ENCODE data around the gene EVPL. TPM values are rescaled to one million over a fixed set of nuclear protein-coding genes. Genes with fewer than 3 reads are reported as not detected.

Gene EVPL
- total and polyA plus RNA-seq, 2 donors (not counting 3 experiments of a cell fraction or from before 2014, with no cell fraction given) = not detected

DNA sequence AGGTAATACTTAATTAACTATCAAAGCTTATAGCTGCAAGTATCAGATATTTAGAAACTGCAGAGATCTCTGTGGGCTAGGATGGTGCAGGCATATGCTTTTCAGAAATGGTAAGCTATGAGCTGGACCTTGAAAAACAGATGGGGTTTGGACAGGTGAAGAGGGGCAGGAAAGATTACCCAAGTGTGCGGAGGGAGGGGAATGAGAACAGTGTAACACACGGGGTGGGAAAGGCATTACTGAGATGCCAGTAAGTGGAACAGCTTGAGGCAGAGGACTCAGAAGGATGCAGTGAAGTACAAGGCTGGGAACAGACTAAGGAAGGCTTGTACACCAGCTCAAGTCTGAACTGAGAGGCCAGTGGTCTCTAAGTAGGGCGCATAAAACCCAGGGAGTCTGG lies 22.1 kb upstream of the EVPL start:
- no peak overlapping the region for H3K4me2 ChIP-seq (ENCODE audit: insufficient read depth, low read length)
- no peak for FAIRE-seq
- H3K9ac ChIP-seq (replicated peaks; ENCODE audit: extremely low read depth, insufficient read depth, low read length) = no peak overlapping the region
- H3K27ac ChIP-seq (ENCODE audit: insufficient read depth, low read depth, low read length) = no peak overlapping the region
- CTCF ChIA-PET = interaction anchor here (1.2 to 1.7 kb wide), 3 partner anchors 14 to 35 kb away, joined by 3 to 4 read pairs (median 3); no protein-coding TSS in a partner anchor
- H3K4me1 ChIP-seq (ENCODE audit: control insufficient read depth, extremely low read depth, insufficient read depth, low read length) = peaks cover 12% of the 10 kb centered on the region
- dilution Hi-C loops (cut with MboI; ENCODE audit: extremely low pct_ligation_motif_present, low sequenced_read_pairs) (no loop called here), intact Hi-C loops (cut with micrococcal nuclease) (no loop called here)
- H3K79me2 ChIP-seq (ENCODE audit: control insufficient read depth, insufficient read depth, low read length) = peaks cover 20% of the 10 kb centered on the region
- POLR2A ChIA-PET = no interaction called here
- H3K4me3 ChIP-seq (replicated peaks in 1 of 3; ENCODE audit: insufficient read depth in 1 of 3, low read depth in 1 of 3, low read length in 3 of 3) = no peak overlapping the region
- H3K9me1 ChIP-seq (replicated peaks; ENCODE audit: control insufficient read depth, extremely low read depth, insufficient read depth, low read length) = no peaks in the 10 kb centered on the region
- no TSS peak for BruUV-seq (replicated peaks)
- no peaks in the 10 kb centered on the region for H3K9me3 ChIP-seq (replicated peaks; ENCODE audit: control insufficient read depth, insufficient read depth, low read length)
- no peaks in the 10 kb centered on the region for H3K27me3 ChIP-seq (ENCODE audit: control insufficient read depth in 2 of 2, insufficient read depth in 2 of 2, low read length in 2 of 2)
- no peak for DNase-seq (ENCODE audit: low read depth, low spot score)
- H2AFZ ChIP-seq (ENCODE audit: low read depth, low read length) = no peak overlapping the region
- TF ChIP-seq EZH2 (IDR thresholded peaks at IDR 0.05; ENCODE audit: borderline replicate concordance, low read depth, low read length, severe bottlenecking) = no peak
- TF ChIP-seq GATA2 (IDR thresholded peaks at IDR 0.05; ENCODE audit: insufficient read depth, insufficient read length, low read depth, low read length) = no peak
- TF ChIP-seq POLR2A (IDR thresholded peaks at IDR 0.05; ENCODE audit: low read depth, low read length) = no peak
- no peak for TF ChIP-seq MYC (IDR thresholded peaks at IDR 0.05; ENCODE audit: low read depth, low read length)
- TF ChIP-seq, protein P1, sequence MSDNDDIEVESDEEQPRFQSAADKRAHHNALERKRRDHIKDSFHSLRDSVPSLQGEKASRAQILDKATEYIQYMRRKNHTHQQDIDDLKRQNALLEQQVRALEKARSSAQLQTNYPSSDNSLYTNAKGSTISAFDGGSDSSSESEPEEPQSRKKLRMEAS (IDR thresholded peaks at IDR 0.05; ENCODE audit: insufficient read depth, insufficient read length) = no peak
- TF ChIP-seq, protein P2, sequence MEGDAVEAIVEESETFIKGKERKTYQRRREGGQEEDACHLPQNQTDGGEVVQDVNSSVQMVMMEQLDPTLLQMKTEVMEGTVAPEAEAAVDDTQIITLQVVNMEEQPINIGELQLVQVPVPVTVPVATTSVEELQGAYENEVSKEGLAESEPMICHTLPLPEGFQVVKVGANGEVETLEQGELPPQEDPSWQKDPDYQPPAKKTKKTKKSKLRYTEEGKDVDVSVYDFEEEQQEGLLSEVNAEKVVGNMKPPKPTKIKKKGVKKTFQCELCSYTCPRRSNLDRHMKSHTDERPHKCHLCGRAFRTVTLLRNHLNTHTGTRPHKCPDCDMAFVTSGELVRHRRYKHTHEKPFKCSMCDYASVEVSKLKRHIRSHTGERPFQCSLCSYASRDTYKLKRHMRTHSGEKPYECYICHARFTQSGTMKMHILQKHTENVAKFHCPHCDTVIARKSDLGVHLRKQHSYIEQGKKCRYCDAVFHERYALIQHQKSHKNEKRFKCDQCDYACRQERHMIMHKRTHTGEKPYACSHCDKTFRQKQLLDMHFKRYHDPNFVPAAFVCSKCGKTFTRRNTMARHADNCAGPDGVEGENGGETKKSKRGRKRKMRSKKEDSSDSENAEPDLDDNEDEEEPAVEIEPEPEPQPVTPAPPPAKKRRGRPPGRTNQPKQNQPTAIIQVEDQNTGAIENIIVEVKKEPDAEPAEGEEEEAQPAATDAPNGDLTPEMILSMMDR (IDR thresholded peaks at IDR 0.05; ENCODE audit: extremely low read depth in 1 of 2, insufficient read depth in 1 of 2, low read depth in 1 of 2, low read length in 2 of 2) = no peak
- no peak for TF ChIP-seq FOS (IDR thresholded peaks at IDR 0.05; ENCODE audit: borderline replicate concordance, insufficient read depth, low read length)
- no peak for TF ChIP-seq POLR2AphosphoS5 (IDR thresholded peaks at IDR 0.05; ENCODE audit: insufficient read depth, low read depth, low read length)
- TF ChIP-seq JUN (IDR thresholded peaks at IDR 0.05; ENCODE audit: borderline replicate concordance, insufficient read depth, insufficient read length, low read depth) = no peak
- peaks cover 16 to 37% of the 10 kb centered on the region in 2 experiments for H3K36me3 ChIP-seq (ENCODE audit: control insufficient read depth in 2 of 2, extremely low read depth in 1 of 2, insufficient read depth in 2 of 2, low read length in 2 of 2)
- no peaks in the 10 kb centered on the region for H4K20me1 ChIP-seq (replicated peaks; ENCODE audit: control insufficient read depth, extremely low read depth, insufficient read depth, low read length)
